Measurements from ENCODE around the gene RUNX1. TPM values are rescaled to one million over a fixed set of nuclear protein-coding genes. Genes with fewer than 3 reads are reported as not detected.

Gene RUNX1
- total RNA-seq, 1 donor from 2014 or later: 18.7 TPM

- no peak overlapping the region for H3K4me3 Mint-ChIP-seq (ENCODE audit: unreplicated experiment)
- H3K27me3 Mint-ChIP-seq (ENCODE audit: unreplicated experiment): no peaks in the 10 kb centered on the region
- DNase-seq (ENCODE audit: low spot score): no peak
- H3K36me3 Mint-ChIP-seq (ENCODE audit: low read depth, unreplicated experiment): peaks cover 4% of the 10 kb centered on the region
- peaks cover 21% of the 10 kb centered on the region for H3K4me1 Mint-ChIP-seq (ENCODE audit: unreplicated experiment)
- H3K27ac Mint-ChIP-seq (ENCODE audit: unreplicated experiment): no peak overlapping the region
- no peaks in the 10 kb centered on the region for H3K9me3 Mint-ChIP-seq (ENCODE audit: unreplicated experiment)
- no peak for TF ChIP-seq CTCF (IDR thresholded peaks at IDR 0.05; ENCODE audit: unreplicated experiment)
Measured at GRCh38 chr21:34881421-34881820, 167.7 kb downstream of the RUNX1 start.

- H3K4me3 Mint-ChIP-seq (ENCODE audit: unreplicated experiment): no peak overlapping the region
- no peak overlapping the region for H3K27ac Mint-ChIP-seq (ENCODE audit: unreplicated experiment)
- no peak for TF ChIP-seq CTCF (IDR thresholded peaks at IDR 0.05; ENCODE audit: unreplicated experiment)
- H3K9me3 Mint-ChIP-seq (ENCODE audit: unreplicated experiment): no peaks in the 10 kb centered on the region
- no peaks in the 10 kb centered on the region for H3K27me3 Mint-ChIP-seq (ENCODE audit: unreplicated experiment)
- H3K4me1 Mint-ChIP-seq (ENCODE audit: unreplicated experiment): peaks cover 14% of the 10 kb centered on the region
- peaks cover 4% of the 10 kb centered on the region for H3K36me3 Mint-ChIP-seq (ENCODE audit: low read depth, unreplicated experiment)
- no peak for DNase-seq (ENCODE audit: low spot score)
Measured at GRCh38 chr21:34880401-34880800, 168.7 kb downstream of the RUNX1 start.

GRCh38 chr21:34878940-34879339 is 170.2 kb downstream of the RUNX1 start:
- Mint-ChIP-seq H3K9me3 (ENCODE audit: unreplicated experiment) (no peaks in the 10 kb centered on the region), H3K27ac (ENCODE audit: unreplicated experiment) (no peak overlapping the region), H3K27me3 (ENCODE audit: unreplicated experiment) (no peaks in the 10 kb centered on the region), H3K4me3 (ENCODE audit: unreplicated experiment) (no peak overlapping the region), H3K36me3 (ENCODE audit: low read depth, unreplicated experiment) (peaks cover 4% of the 10 kb centered on the region), H3K4me1 (ENCODE audit: unreplicated experiment) (peaks cover 13% of the 10 kb centered on the region)
- TF ChIP-seq CTCF (IDR thresholded peaks at IDR 0.05; ENCODE audit: unreplicated experiment): no peak
- DNase-seq (ENCODE audit: low spot score): no peak

DNA sequence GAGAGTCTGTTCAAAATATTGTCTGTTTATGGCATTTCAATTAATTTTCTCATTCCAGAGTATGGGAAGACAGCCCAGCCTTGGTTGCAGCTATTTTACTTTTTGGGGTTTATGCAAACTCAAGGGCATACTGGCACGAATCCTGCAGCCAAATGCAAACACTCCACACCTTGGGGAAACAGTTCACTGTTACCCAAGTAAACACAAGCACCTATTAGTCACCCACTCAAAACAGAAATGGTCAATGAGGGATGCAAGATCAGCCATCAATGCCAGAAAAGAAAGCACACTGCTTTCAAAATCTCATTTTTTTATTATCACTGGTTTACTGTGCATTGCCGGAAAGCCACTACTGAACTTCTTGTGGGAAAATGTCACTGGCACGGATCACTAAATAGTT is 170.6 kb downstream of the RUNX1 start:
- no peak for TF ChIP-seq CTCF (IDR thresholded peaks at IDR 0.05; ENCODE audit: unreplicated experiment)
- Mint-ChIP-seq H3K27me3 (ENCODE audit: unreplicated experiment) (no peaks in the 10 kb centered on the region), H3K36me3 (ENCODE audit: low read depth, unreplicated experiment) (peaks cover 4% of the 10 kb centered on the region), H3K9me3 (ENCODE audit: unreplicated experiment) (no peaks in the 10 kb centered on the region), H3K4me1 (ENCODE audit: unreplicated experiment) (peaks cover 11% of the 10 kb centered on the region), H3K4me3 (ENCODE audit: unreplicated experiment) (no peak overlapping the region), H3K27ac (ENCODE audit: unreplicated experiment) (no peak overlapping the region)
- DNase-seq (ENCODE audit: low spot score): no peak

- no peak overlapping the region for H3K27ac Mint-ChIP-seq (ENCODE audit: unreplicated experiment)
- no peak for TF ChIP-seq CTCF (IDR thresholded peaks at IDR 0.05; ENCODE audit: unreplicated experiment)
- H3K4me1 Mint-ChIP-seq (ENCODE audit: unreplicated experiment): peaks cover 4% of the 10 kb centered on the region
- DNase-seq (ENCODE audit: low spot score): no peak
- peaks cover 4% of the 10 kb centered on the region for H3K36me3 Mint-ChIP-seq (ENCODE audit: low read depth, unreplicated experiment)
- H3K27me3 Mint-ChIP-seq (ENCODE audit: unreplicated experiment): no peaks in the 10 kb centered on the region
- H3K4me3 Mint-ChIP-seq (ENCODE audit: unreplicated experiment): no peak overlapping the region
- no peaks in the 10 kb centered on the region for H3K9me3 Mint-ChIP-seq (ENCODE audit: unreplicated experiment)
Measured at GRCh38 chr21:34877485-34878128, 171.5 kb downstream of the RUNX1 start.
